IMR-90 (cell line): Measurements from ENCODE around the gene STOX2. TPM values are rescaled to one million over a fixed set of nuclear protein-coding genes. Genes with fewer than 3 reads are reported as not detected.

ENCODE experiments used
- ATAC-seq: fragments of 200-7000 bp; cut with Tn5 transposase; 2 replicates; pipeline ENCODE4 v1.9.1; 2020; ENCODE audit warnings: low read depth, mild to moderate bottlenecking, moderate library complexity
- BruUV-seq: library from RNA; stranded (reverse); fragments of 400-500 nt; replicated peaks from 2 replicates; lab custom pipeline; 2021; lab: Mats Ljungman, UMichigan
- CTCF ChIA-PET: fragments of 300-600 bp; formaldehyde crosslinking; extraction: SDS; loops from one replicate; lab custom pipeline; 2021; ENCODE audit warnings: antibody characterized with exemption; lab: Yijun Ruan, JAX
- POLR2A ChIA-PET: fragments of 300-600 bp; sonication (Branson Sonifier 250); formaldehyde crosslinking; loops from one replicate; lab custom pipeline; 2022; ENCODE audit warnings: antibody characterized with exemption; ENCODE audit not compliant: unreplicated experiment; lab: Charles Lee
- DNase-seq: peaks from one replicate; pipeline ENCODE4 v3.0.0; 2013
- H2AFZ ChIP-seq: replicated peaks from 2 replicates; pipeline ENCODE3; 2013; ENCODE audit warnings: low read length, mild to moderate bottlenecking; ENCODE audit not compliant: poor library complexity
- H2AK5ac ChIP-seq: 2 replicates; pipeline ENCODE4 v1.6.1; 2013; ENCODE audit warnings: low read depth, low read length, inconsistent platforms
- H2AK9ac ChIP-seq: replicated peaks from 2 replicates; pipeline ENCODE3; 2013; ENCODE audit warnings: mild to moderate bottlenecking, low read depth, low read length, moderate library complexity; ENCODE audit not compliant: poor library complexity
- H2BK120ac ChIP-seq: 2 replicates; pipeline ENCODE4 v1.6.1; 2013; ENCODE audit warnings: low read depth, low read length, inconsistent platforms
- H2BK15ac ChIP-seq: 3 replicates; pipeline ENCODE4 v1.6.1; 2013; ENCODE audit warnings: low read depth, low read length, inconsistent platforms
- H2BK20ac ChIP-seq: 2 replicates; pipeline ENCODE4 v1.6.1; 2013; ENCODE audit warnings: low read depth, mild to moderate bottlenecking, inconsistent platforms, low read length, moderate library complexity
- H2BK5ac ChIP-seq: 2 replicates; pipeline ENCODE4 v1.6.1; 2013; ENCODE audit warnings: mild to moderate bottlenecking, low read depth, low read length, inconsistent platforms; ENCODE audit not compliant: poor library complexity, severe bottlenecking
- H3K14ac ChIP-seq: replicated peaks from 2 replicates; pipeline ENCODE4 v1.6.1; 2013; ENCODE audit warnings: low read depth, low read length, inconsistent platforms
- H3K18ac ChIP-seq: 2 replicates; pipeline ENCODE4 v1.6.1; 2013; ENCODE audit warnings: low read depth, low read length, control low read depth
- H3K23ac ChIP-seq: 2 replicates; pipeline ENCODE4 v1.6.1; 2013; ENCODE audit warnings: low read depth, low read length, inconsistent platforms
- H3K27ac ChIP-seq: 2 replicates; pipeline ENCODE4 v1.5.1; 2013; ENCODE audit warnings: mild to moderate bottlenecking, control low read depth, low read length; ENCODE audit not compliant: insufficient read depth
- H3K27me3 ChIP-seq: 2 replicates; pipeline ENCODE4 v1.6.1; 2013; ENCODE audit warnings: low read length; ENCODE audit not compliant: control insufficient read depth, insufficient read depth
- H3K36me3 ChIP-seq: 2 replicates; pipeline ENCODE4 v1.6.1; 2013; ENCODE audit warnings: low read length, mixed read lengths; ENCODE audit not compliant: control insufficient read depth, insufficient read depth
- H3K4ac ChIP-seq: 2 replicates; pipeline ENCODE4 v1.6.1; 2013; ENCODE audit warnings: low read depth, low read length, inconsistent platforms
- H3K4me1 ChIP-seq: 2 replicates; pipeline ENCODE4 v1.6.1; 2013; ENCODE audit warnings: low read length, mixed read lengths; ENCODE audit not compliant: control insufficient read depth, insufficient read depth
- H3K4me2 ChIP-seq: 2 replicates; pipeline ENCODE4 v1.6.1; 2013; ENCODE audit warnings: low read depth, mild to moderate bottlenecking, control low read depth, low read length, moderate library complexity
- H3K4me3 ChIP-seq: 2 replicates; pipeline ENCODE4 v1.5.1; 2013; ENCODE audit warnings: low read depth, mild to moderate bottlenecking, control low read depth, low read length, moderate library complexity; ENCODE audit not compliant: insufficient read depth
- H3K56ac ChIP-seq: 2 replicates; pipeline ENCODE4 v1.6.1; 2013; ENCODE audit warnings: low read length, inconsistent platforms; ENCODE audit not compliant: insufficient read depth; ENCODE audit errors: extremely low read depth
- H3K79me1 ChIP-seq, 2 experiments: 2 replicates each; pipeline ENCODE4 v1.6.1; 2013; ENCODE audit warnings: low read length in 2 of 2, inconsistent platforms in 1 of 2, low read depth in 1 of 2
- H3K9ac ChIP-seq: 2 replicates; pipeline ENCODE4 v1.6.1; 2013; ENCODE audit warnings: low read depth, low read length, control low read depth
- H3K9me1 ChIP-seq: 2 replicates; pipeline ENCODE4 v1.6.1; 2013; ENCODE audit warnings: low read length, inconsistent platforms; ENCODE audit not compliant: insufficient read depth
- H3K9me3 ChIP-seq: 2 replicates; pipeline ENCODE4 v1.6.1; 2013; ENCODE audit warnings: low read length; ENCODE audit not compliant: control insufficient read depth, insufficient read depth
- H4K20me1 ChIP-seq: 2 replicates; pipeline ENCODE4 v1.6.1; 2013; ENCODE audit warnings: low read length, inconsistent platforms; ENCODE audit not compliant: insufficient read depth
- H4K5ac ChIP-seq: 2 replicates; pipeline ENCODE4 v1.6.1; 2013; ENCODE audit warnings: mild to moderate bottlenecking, low read depth, low read length, control low read depth
- H4K8ac ChIP-seq, 2 experiments: 2 replicates each; pipeline ENCODE4 v1.6.1; 2013; ENCODE audit warnings: low read depth in 2 of 2, low read length in 2 of 2, control low read depth in 1 of 2, inconsistent platforms in 1 of 2
- H4K91ac ChIP-seq: 2 replicates; pipeline ENCODE4 v1.6.1; 2013; ENCODE audit warnings: low read depth, low read length, inconsistent platforms; ENCODE audit not compliant: insufficient read depth
- BHLHE40 ChIP-seq: fragments of 150-350 bp; IDR thresholded peaks from 2 replicates; pipeline ENCODE4 v1.6.1; 2016; ENCODE audit warnings: mild to moderate bottlenecking, low read depth, low read length
- CEBPB ChIP-seq: IDR thresholded peaks from 2 replicates; pipeline ENCODE4 v1.6.1; 2012; ENCODE audit warnings: low read depth, low read length, improper control_type of control experiment
- SMC3 ChIP-seq: fragments of 150-350 bp; IDR thresholded peaks from 2 replicates; pipeline ENCODE4 v1.6.1; 2016; ENCODE audit warnings: low read depth, mild to moderate bottlenecking, antibody characterized with exemption, low read length, moderate library complexity
- WGBS, 2 experiments: methylation state at CpG; one replicate each; pipeline versions ENCODE4 v1.1.5 to v1.1.7; 2013; ENCODE audit warnings: missing lambda C conversion rate in 2 of 2; ENCODE audit not compliant: insufficient read length in 1 of 2; ENCODE audit errors: extremely low coverage in 2 of 2; 5-methylcytosine and 5-hydroxymethylcytosine counted together
- dilution Hi-C: fragments of 300-500 bp; cut with HindIII; formaldehyde crosslinking; loops from one replicate; pipeline ENCODE4 v1.14.3; 2018; ENCODE audit warnings: low sequenced_read_pairs; ENCODE audit not compliant: unreplicated experiment
- in situ Hi-C: fragments of 300-500 bp; cut with MboI; formaldehyde crosslinking; loops from 3 replicates; pipeline ENCODE4 v1.14.3; 2019; ENCODE audit warnings: low sequenced_read_pairs, inconsistent platforms, mixed read lengths
- intact Hi-C: fragments of 100-400 bp; cut with micrococcal nuclease; formaldehyde crosslinking; loops from 2 replicates; pipeline ENCODE4 v1.10.0; 2022
- polyA plus RNA-seq, 3 experiments: library from polyadenylated mRNA; depleted of rRNA; stranded (reverse); fragments of >200 nt; gene quantifications; 2 replicates each; pipeline ENCODE4 v1.2.3, GENCODE V29; 2012; ENCODE audit warnings: low replicate concordance in 1 of 3
- total RNA-seq: library from RNA; depleted of rRNA; stranded (reverse); fragments of >200 nt; gene quantifications from 2 replicates; pipeline ENCODE4 v1.2.3, GENCODE V29; 2012
- TF ChIP-seq, protein P1 (sequence below): conservative IDR thresholded peaks from 2 replicates; pipeline ENCODE4 v1.5.1; 2012; ENCODE audit warnings: mild to moderate bottlenecking, low read depth, low read length, improper control_type of control experiment
- TF ChIP-seq, protein P2 (sequence below): fragments of 150-350 bp; IDR thresholded peaks from 2 replicates; pipeline ENCODE4 v1.6.1; 2017; ENCODE audit warnings: mild to moderate bottlenecking, antibody characterized with exemption, low read length, low read depth
- TF ChIP-seq, protein P3 (sequence below): fragments of 150-350 bp; IDR thresholded peaks from 2 replicates; pipeline ENCODE4 v1.6.1; 2016; ENCODE audit warnings: low read depth, mild to moderate bottlenecking, low read length, moderate library complexity, borderline replicate concordance

STOX2 gene
- total and polyA plus RNA-seq, 2 of the 4 experiments (the other 2 are of a cell fraction) = 1.1 to 5.4 TPM

DNA sequence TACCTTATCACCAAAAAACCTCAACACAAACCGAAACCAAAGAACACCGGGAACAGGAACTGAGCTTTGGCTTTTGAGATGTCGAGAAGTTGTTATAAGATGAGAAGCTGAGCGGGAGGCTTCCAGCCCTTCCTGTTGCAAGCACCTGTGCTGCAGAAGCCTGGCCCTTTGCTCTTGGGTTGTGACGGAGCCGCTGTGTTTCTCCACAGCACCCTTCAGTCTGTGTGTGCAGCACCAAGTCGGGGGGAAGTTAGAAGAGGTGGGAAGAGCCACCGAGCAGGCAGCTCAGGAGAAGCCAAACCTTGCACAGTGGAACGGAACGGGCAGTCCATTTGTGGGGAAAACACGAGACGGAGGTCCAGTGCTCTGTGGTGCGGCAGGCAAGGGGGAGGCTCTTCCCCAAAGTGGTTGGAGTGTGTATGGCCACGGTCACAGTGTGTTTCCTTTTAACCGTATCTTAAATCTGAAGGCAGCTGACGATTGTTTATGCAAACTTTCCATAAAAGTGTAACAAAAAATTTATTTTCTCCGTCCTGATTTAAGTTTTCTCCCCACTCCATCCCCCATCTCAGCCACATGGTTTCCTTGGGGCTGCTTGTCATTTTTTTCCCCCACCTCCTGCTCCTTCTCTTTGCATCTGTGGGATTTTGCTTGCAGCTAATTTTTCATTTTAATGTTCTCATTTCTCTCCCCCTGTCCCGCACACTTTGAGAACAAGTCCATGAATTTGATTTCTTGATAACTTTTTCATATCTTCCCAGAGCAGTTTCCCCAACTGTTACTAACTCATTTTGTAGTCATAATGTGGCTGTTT, 123.7 kb downstream of the STOX2 start:
- Histone ChIP-seq H2BK20ac (no peak overlapping the region), H3K27ac (no peak overlapping the region), H4K91ac (no peak overlapping the region), H3K36me3 (no peaks in the 10 kb centered on the region), H3K4me1 (peaks cover 2% of the 10 kb centered on the region; the same call in 1 of the 2 replicates), H2BK120ac (peak overlapping the region; percentile 14; the same call in 1 of the 2 replicates), H3K56ac (no peak overlapping the region), H3K18ac (peak overlapping the region; percentile 50; the same call in 1 of the 2 replicates), H3K27me3 (no peaks in the 10 kb centered on the region; the same call in 1 of the 2 replicates), H3K23ac (no peak overlapping the region), H2AK5ac (no peak overlapping the region), H3K9ac (no peak overlapping the region), H3K14ac (0 out of 2 replicates have a peak overlapping the region, but pooled peaks have one; percentile 3), H2AFZ (peak overlapping the region; percentile 75), H4K20me1 (no peaks in the 10 kb centered on the region), H3K9me3 (no peaks in the 10 kb centered on the region), H3K4me2 (peak overlapping the region; percentile 51), H2AK9ac (no peak overlapping the region), H3K4me3 (peak overlapping the region; percentile 4; the same call in 1 of the 2 replicates), H3K79me1 (no peaks in the 10 kb centered on the region), H2BK15ac (no peak overlapping the region), H4K5ac (no peak overlapping the region; the same call in 1 of the 2 replicates), H4K8ac (no peak overlapping the region), H2BK5ac (no peak overlapping the region), H3K4ac (no peak overlapping the region), H3K9me1 (no peaks in the 10 kb centered on the region)
- intact Hi-C loops = no loop called here
- TF ChIP-seq SMC3 (no peak), BHLHE40 (no peak), CEBPB (no peak)
- TF ChIP-seq, protein P1, sequence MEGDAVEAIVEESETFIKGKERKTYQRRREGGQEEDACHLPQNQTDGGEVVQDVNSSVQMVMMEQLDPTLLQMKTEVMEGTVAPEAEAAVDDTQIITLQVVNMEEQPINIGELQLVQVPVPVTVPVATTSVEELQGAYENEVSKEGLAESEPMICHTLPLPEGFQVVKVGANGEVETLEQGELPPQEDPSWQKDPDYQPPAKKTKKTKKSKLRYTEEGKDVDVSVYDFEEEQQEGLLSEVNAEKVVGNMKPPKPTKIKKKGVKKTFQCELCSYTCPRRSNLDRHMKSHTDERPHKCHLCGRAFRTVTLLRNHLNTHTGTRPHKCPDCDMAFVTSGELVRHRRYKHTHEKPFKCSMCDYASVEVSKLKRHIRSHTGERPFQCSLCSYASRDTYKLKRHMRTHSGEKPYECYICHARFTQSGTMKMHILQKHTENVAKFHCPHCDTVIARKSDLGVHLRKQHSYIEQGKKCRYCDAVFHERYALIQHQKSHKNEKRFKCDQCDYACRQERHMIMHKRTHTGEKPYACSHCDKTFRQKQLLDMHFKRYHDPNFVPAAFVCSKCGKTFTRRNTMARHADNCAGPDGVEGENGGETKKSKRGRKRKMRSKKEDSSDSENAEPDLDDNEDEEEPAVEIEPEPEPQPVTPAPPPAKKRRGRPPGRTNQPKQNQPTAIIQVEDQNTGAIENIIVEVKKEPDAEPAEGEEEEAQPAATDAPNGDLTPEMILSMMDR = no peak
- TF ChIP-seq, protein P2, sequence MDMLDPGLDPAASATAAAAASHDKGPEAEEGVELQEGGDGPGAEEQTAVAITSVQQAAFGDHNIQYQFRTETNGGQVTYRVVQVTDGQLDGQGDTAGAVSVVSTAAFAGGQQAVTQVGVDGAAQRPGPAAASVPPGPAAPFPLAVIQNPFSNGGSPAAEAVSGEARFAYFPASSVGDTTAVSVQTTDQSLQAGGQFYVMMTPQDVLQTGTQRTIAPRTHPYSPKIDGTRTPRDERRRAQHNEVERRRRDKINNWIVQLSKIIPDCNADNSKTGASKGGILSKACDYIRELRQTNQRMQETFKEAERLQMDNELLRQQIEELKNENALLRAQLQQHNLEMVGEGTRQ = no peak
- TF ChIP-seq, protein P3, sequence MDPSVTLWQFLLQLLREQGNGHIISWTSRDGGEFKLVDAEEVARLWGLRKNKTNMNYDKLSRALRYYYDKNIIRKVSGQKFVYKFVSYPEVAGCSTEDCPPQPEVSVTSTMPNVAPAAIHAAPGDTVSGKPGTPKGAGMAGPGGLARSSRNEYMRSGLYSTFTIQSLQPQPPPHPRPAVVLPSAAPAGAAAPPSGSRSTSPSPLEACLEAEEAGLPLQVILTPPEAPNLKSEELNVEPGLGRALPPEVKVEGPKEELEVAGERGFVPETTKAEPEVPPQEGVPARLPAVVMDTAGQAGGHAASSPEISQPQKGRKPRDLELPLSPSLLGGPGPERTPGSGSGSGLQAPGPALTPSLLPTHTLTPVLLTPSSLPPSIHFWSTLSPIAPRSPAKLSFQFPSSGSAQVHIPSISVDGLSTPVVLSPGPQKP = no peak
- dilution Hi-C loops = no loop called here
- no peak for DNase-seq
- WGBS, 2 experiments = 20% methylated on average over 1 of the region's 18 CpGs; no CpG with 5 or more reads in 1 of the 2 experiments
- ChIA-PET POLR2A (interaction anchor here (0.6 kb wide), 1 partner anchor 11 kb away, joined by 5 read pairs; no protein-coding TSS in a partner anchor), CTCF (no interaction called here)
- in situ Hi-C loops = no loop called here
- ATAC-seq = peak; percentile 48
- no TSS peak for BruUV-seq
